ENCODE data around the gene INPP4B.

The INPP4B gene

DNA sequence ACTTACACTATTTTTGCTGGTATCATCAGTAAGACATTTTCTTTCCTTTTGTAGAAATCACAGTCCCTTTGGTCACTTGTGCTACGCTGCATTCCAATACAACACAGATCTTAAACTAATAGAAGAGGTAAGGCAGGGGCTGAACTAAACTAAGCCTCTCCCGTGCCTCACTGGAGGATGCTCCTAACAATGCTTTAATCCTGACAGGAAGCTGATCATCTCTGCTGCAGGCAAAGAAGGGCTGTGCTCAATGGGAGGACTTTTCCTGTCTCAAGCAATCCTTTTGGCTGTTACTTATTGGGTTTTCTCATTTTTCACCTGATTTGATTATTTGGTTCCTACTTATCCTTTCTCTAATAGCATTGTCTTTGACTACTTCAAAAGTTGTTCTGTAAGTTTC, 583.1 kb downstream of the INPP4B start:
- DNase-seq (ENCODE audit: insufficient read length, low spot score) (no peak), FAIRE-seq (no peak)
- TF ChIP-seq POLR2A (IDR thresholded peaks at IDR 0.05; ENCODE audit: low read depth, low read length) (no peak), TAF1 (IDR thresholded peaks at IDR 0.05; ENCODE audit: low read depth, low read length) (no peak), SPI1 (IDR thresholded peaks at IDR 0.05; ENCODE audit: low read depth, low read length) (no peak), PAX5 (IDR thresholded peaks at IDR 0.05; ENCODE audit: insufficient read depth, low read length, severe bottlenecking) (no peak), POLR2AphosphoS5 (IDR thresholded peaks at IDR 0.05; ENCODE audit: low read depth, low read length) (no peak), POU2F2 (IDR thresholded peaks at IDR 0.05; ENCODE audit: low read depth, low read length) (no peak)

DNA sequence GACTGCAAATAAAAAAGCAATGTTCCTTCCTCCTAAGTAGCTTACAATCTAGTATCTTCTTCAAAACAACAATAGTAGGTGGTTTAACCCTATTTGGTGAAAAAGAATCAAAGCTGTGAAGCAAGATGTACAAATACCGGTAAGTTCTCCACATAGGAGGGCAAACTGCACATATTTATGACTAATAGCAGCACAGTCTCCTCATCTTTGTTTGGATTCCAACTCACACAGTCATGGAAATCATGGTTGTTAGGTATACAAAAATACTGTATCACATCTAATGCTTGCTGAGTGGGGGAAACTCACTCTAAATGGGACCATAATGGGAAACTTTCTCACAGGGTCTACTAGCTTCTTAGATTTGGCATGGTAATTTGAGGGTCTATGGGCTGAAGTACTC, 597.2 kb downstream of the INPP4B start:
- DNase-seq (ENCODE audit: insufficient read length, low spot score) (no peak), FAIRE-seq (no peak)
- TF ChIP-seq TAF1 (IDR thresholded peaks at IDR 0.05; ENCODE audit: low read depth, low read length), result no peak

DNA sequence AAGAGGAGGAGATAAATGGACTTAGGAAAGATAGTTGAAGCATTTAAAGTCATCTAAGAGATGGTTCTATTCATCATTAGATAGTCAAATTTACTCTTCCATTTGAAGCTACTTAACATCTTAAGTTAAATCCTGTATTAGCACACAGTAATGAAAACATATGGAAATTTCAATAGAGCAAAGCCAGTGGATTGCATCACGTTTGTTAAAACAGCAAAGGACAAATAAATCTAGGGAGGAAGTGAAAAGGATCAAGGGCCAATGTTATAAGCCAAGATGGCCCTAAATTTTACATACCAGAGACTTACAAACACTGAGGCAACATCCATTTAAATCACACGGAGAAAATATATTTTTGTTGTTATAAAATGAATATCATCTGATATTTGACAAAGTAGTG, 602.8 kb downstream of the INPP4B start:
- DNase-seq (ENCODE audit: insufficient read length, low spot score) (no peak), FAIRE-seq (no peak)
- TF ChIP-seq POLR2A (IDR thresholded peaks at IDR 0.05; ENCODE audit: low read depth, low read length) (no peak), SPI1 (IDR thresholded peaks at IDR 0.05; ENCODE audit: low read depth, low read length) (no peak), TAF1 (IDR thresholded peaks at IDR 0.05; ENCODE audit: low read depth, low read length) (no peak), POU2F2 (IDR thresholded peaks at IDR 0.05; ENCODE audit: low read depth, low read length) (no peak), POLR2AphosphoS5 (IDR thresholded peaks at IDR 0.05; ENCODE audit: low read depth, low read length) (no peak), PAX5 (IDR thresholded peaks at IDR 0.05; ENCODE audit: insufficient read depth, low read length, severe bottlenecking) (no peak)

DNA sequence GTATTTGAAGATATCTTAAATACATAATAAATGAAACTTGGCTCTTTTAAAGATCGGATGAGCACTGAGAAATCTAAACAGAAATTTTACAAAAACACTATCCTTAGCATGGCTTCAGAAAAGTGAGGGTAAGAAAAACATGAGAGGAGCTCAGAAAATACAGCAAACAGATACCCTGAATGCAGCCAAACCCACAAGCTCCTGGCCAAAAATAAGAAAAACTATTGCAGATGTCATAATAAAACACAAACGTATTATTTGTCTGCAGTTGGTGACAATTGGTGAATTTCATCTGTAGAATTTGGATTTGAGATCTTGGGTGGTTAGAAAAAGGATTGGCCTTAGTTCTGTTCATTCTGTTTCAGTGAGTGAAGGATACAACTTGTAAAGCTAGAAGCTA, 603.9 kb downstream of the INPP4B start:
- TF ChIP-seq PAX5 (IDR thresholded peaks at IDR 0.05; ENCODE audit: insufficient read depth, low read length, severe bottlenecking) (no peak), POU2F2 (IDR thresholded peaks at IDR 0.05; ENCODE audit: low read depth, low read length) (no peak), POLR2AphosphoS5 (IDR thresholded peaks at IDR 0.05; ENCODE audit: low read depth, low read length) (no peak), TAF1 (IDR thresholded peaks at IDR 0.05; ENCODE audit: low read depth, low read length) (no peak), SPI1 (IDR thresholded peaks at IDR 0.05; ENCODE audit: low read depth, low read length) (no peak), POLR2A (IDR thresholded peaks at IDR 0.05; ENCODE audit: low read depth, low read length) (no peak)
- DNase-seq (ENCODE audit: insufficient read length, low spot score), result no peak
- FAIRE-seq, result no peak

DNA sequence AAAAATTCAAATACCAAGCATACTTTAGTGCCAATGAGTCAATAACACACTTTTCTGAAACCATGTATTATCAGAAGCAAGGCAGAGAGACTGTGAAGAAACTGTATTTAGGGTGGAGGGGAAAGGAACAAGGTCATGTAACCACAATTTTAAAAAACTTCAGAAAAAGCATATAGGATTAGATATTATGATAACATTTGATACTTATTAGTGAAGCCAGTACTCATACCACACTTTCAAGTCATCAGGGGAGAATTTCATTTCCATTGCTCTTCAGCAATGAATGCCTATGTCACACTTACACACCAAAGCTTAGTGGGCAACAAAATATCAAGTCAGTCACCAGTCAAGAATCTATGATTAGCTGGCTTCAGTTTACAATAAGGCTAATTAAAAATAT, 607.5 kb downstream of the INPP4B start:
- FAIRE-seq, result no peak
- no peak for DNase-seq (ENCODE audit: insufficient read length, low spot score)

DNA sequence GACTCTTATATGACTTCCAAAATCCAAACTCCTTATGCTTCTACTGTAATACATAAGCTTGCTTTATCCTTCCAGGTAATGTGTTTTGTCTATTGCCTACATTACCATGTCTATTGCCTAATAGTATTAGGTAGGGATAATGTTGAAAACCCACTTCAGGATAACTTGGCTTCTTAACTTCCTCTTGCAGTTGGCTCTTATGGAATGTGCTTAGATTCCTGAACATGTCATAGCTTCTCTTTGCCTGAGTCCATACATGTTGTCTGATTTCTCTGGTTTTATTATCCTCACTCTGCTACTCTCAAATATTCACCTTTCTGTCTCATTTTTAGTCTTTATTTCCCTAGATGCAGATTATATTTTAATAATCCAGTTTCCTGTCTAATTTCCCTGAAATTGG, 609.8 kb downstream of the INPP4B start:
- TF ChIP-seq POU2F2 (IDR thresholded peaks at IDR 0.05; ENCODE audit: low read depth, low read length), result no peak
- no peak for TF ChIP-seq POLR2AphosphoS5 (IDR thresholded peaks at IDR 0.05; ENCODE audit: low read depth, low read length)
- no peak for TF ChIP-seq SPI1 (IDR thresholded peaks at IDR 0.05; ENCODE audit: low read depth, low read length)
- no peak for TF ChIP-seq PAX5 (IDR thresholded peaks at IDR 0.05; ENCODE audit: insufficient read depth, low read length, severe bottlenecking)
- TF ChIP-seq TAF1 (IDR thresholded peaks at IDR 0.05; ENCODE audit: low read depth, low read length), result no peak
- no peak for TF ChIP-seq POLR2A (IDR thresholded peaks at IDR 0.05; ENCODE audit: low read depth, low read length)
- FAIRE-seq, result no peak
- DNase-seq (ENCODE audit: insufficient read length, low spot score), result no peak

More for the DNA sequence above, 607.5 kb downstream of the INPP4B start:
- TF ChIP-seq SPI1 (IDR thresholded peaks at IDR 0.05; ENCODE audit: low read depth, low read length) (no peak), POU2F2 (IDR thresholded peaks at IDR 0.05; ENCODE audit: low read depth, low read length) (no peak), PAX5 (IDR thresholded peaks at IDR 0.05; ENCODE audit: insufficient read depth, low read length, severe bottlenecking) (no peak), TAF1 (IDR thresholded peaks at IDR 0.05; ENCODE audit: low read depth, low read length) (no peak), POLR2AphosphoS5 (IDR thresholded peaks at IDR 0.05; ENCODE audit: low read depth, low read length) (no peak), POLR2A (IDR thresholded peaks at IDR 0.05; ENCODE audit: low read depth, low read length) (no peak)

DNA sequence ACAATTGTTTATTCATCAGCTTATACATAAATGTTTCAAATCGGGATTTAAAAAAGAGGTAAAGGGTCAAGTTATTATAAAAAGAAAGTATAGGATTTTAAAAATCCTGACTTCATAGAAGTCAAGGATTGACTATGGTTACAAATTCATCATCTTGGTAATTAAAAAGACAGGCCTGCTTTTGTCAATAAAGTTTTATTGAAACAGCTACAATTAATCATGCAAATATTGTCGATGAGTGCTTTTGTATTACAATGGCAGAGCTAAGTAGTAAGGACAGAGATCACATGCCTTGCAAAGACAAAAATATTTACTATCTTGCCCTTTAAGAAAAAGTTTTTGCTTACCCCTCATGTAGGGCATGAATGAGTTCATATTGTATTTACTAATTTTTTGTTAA, 614.3 kb downstream of the INPP4B start:
- TF ChIP-seq POLR2AphosphoS5 (IDR thresholded peaks at IDR 0.05; ENCODE audit: low read depth, low read length) (no peak), SPI1 (IDR thresholded peaks at IDR 0.05; ENCODE audit: low read depth, low read length) (no peak), PAX5 (IDR thresholded peaks at IDR 0.05; ENCODE audit: insufficient read depth, low read length, severe bottlenecking) (no peak), POLR2A (IDR thresholded peaks at IDR 0.05; ENCODE audit: low read depth, low read length) (no peak), POU2F2 (IDR thresholded peaks at IDR 0.05; ENCODE audit: low read depth, low read length) (no peak), TAF1 (IDR thresholded peaks at IDR 0.05; ENCODE audit: low read depth, low read length) (no peak)
- FAIRE-seq (no peak), DNase-seq (ENCODE audit: insufficient read length, low spot score) (no peak)

DNA sequence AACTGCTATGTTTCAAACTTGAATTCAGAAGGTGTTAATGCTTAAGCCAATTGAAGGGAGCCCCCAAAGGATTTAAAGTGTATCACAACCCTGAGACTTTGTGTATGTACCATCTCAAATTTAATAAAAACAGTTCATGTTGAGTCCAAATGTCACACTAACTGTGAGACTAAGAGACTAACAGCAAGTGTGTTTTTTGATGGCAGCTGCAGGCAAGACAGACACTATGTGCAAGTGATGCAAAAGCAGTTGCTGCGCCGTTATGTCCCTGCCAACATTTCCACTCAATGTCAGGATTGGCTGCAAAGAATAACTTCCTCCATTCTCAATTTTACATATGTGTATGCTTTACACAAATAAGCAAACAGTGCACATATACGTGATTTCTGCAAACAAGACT, 615.1 kb downstream of the INPP4B start:
- DNase-seq (ENCODE audit: insufficient read length, low spot score), result no peak
- TF ChIP-seq TAF1 (IDR thresholded peaks at IDR 0.05; ENCODE audit: low read depth, low read length) (no peak), PAX5 (IDR thresholded peaks at IDR 0.05; ENCODE audit: insufficient read depth, low read length, severe bottlenecking) (no peak), POLR2AphosphoS5 (IDR thresholded peaks at IDR 0.05; ENCODE audit: low read depth, low read length) (no peak), POLR2A (IDR thresholded peaks at IDR 0.05; ENCODE audit: low read depth, low read length) (no peak), SPI1 (IDR thresholded peaks at IDR 0.05; ENCODE audit: low read depth, low read length) (no peak)
- FAIRE-seq, result no peak

DNA sequence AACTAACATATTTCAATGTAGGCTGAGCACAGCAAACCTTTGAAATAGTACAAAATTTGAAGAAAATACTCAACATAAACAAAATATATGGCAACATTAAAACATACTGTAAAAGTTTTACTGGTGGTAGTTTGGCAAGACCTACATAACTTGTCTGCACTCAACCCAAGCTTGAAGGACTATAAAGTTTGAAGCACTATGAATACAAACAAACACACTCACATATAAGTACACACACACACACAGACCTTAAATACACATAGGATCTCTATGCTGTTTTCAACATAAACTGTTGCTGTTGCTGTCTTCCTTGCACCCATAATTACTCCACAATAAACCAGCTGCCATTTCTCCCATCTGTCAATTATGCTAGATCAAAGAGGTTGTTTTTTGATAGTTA, 620.1 kb downstream of the INPP4B start:
- TF ChIP-seq SPI1 (IDR thresholded peaks at IDR 0.05; ENCODE audit: low read depth, low read length), result no peak
- TF ChIP-seq POU2F2 (IDR thresholded peaks at IDR 0.05; ENCODE audit: low read depth, low read length), result no peak
- no peak for TF ChIP-seq PAX5 (IDR thresholded peaks at IDR 0.05; ENCODE audit: insufficient read depth, low read length, severe bottlenecking)
- TF ChIP-seq POLR2A (IDR thresholded peaks at IDR 0.05; ENCODE audit: low read depth, low read length), result no peak
- no peak for TF ChIP-seq TAF1 (IDR thresholded peaks at IDR 0.05; ENCODE audit: low read depth, low read length)
- FAIRE-seq, result no peak
- no peak for DNase-seq (ENCODE audit: insufficient read length, low spot score)

DNA sequence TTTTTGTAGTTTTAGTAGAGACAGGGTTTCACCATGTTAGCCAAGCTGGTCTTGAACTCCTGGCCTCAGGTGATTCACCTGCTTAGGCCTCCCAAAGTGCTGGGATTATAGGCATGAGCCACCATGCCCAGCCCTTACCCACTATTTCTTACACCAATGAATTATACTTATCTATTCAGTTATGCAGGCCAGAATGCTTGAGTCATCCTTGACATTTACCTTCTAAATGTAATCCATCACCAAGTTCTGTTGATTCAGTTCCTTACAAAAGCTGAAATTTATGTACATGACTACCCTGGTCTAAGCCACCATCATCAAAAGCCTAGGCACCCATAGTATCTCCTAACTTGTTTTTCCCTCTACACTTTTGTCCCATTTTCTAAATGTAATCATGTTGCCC, 624.0 kb downstream of the INPP4B start:
- TF ChIP-seq POLR2A (IDR thresholded peaks at IDR 0.05; ENCODE audit: low read depth, low read length), result no peak
- no peak for TF ChIP-seq TAF1 (IDR thresholded peaks at IDR 0.05; ENCODE audit: low read depth, low read length)
- TF ChIP-seq POU2F2 (IDR thresholded peaks at IDR 0.05; ENCODE audit: low read depth, low read length), result no peak
- TF ChIP-seq POLR2AphosphoS5 (IDR thresholded peaks at IDR 0.05; ENCODE audit: low read depth, low read length), result no peak
- TF ChIP-seq PAX5 (IDR thresholded peaks at IDR 0.05; ENCODE audit: insufficient read depth, low read length, severe bottlenecking), result no peak
- FAIRE-seq (no peak), DNase-seq (ENCODE audit: insufficient read length, low spot score) (no peak)

Data from GM12891 (cell line).